Measurements from ENCODE around the gene SGK1.

- no peak for TF ChIP-seq CTCF (IDR thresholded peaks at IDR 0.05)
- TF ChIP-seq POLR2AphosphoS5 (IDR thresholded peaks at IDR 0.05), result no peak
- no peak for TF ChIP-seq POLR2A (IDR thresholded peaks at IDR 0.05)
These were observed 2.7 kb downstream of the SGK1 start for GRCh38 chr6:134315189-134315588.
